Astrocyte (in vitro differentiated cells and primary cell): Measurements from ENCODE around the gene LMX1B. TPM values are rescaled to one million over a fixed set of nuclear protein-coding genes. Genes with fewer than 3 reads are reported as not detected.

Experiments used
- DNase-seq: peaks from one replicate; pipeline ENCODE4 v3.0.0-alpha.2; 2010; ENCODE audit warnings: low read depth
- FAIRE-seq: peaks from 2 replicates; lab custom pipeline; 2011; peaks lifted over from hg19 to GRCh38; lab: Jason Lieb, UNC
- H2AFZ ChIP-seq: 2 replicates; pipeline ENCODE4 v1.6.0; 2012; ENCODE audit warnings: low read depth, low read length, inconsistent platforms
- H3K27ac ChIP-seq: 2 replicates; pipeline ENCODE4 v1.5.1; 2011; ENCODE audit warnings: low read depth, low read length, inconsistent platforms
- H3K27me3 ChIP-seq: 2 replicates; pipeline ENCODE4 v1.6.0; 2011; ENCODE audit warnings: low read length, inconsistent platforms; ENCODE audit not compliant: insufficient read depth
- H3K36me3 ChIP-seq: 2 replicates; pipeline ENCODE4 v1.5.1; 2011; ENCODE audit warnings: low read length, inconsistent platforms; ENCODE audit not compliant: insufficient read depth
- H3K4me1 ChIP-seq: 2 replicates; pipeline ENCODE4 v1.5.1; 2011; ENCODE audit warnings: low read length, inconsistent platforms; ENCODE audit not compliant: insufficient read depth
- H3K4me2 ChIP-seq: 2 replicates; pipeline ENCODE4 v1.6.0; 2012; ENCODE audit warnings: low read length, inconsistent platforms
- H3K4me3 ChIP-seq: 2 replicates; pipeline ENCODE4 v1.5.1; 2011; ENCODE audit warnings: low read depth, mild to moderate bottlenecking, low read length, inconsistent platforms; ENCODE audit not compliant: insufficient read depth
- H3K79me2 ChIP-seq: 2 replicates; pipeline ENCODE4 v1.6.0; 2012; ENCODE audit warnings: mild to moderate bottlenecking, low read length, inconsistent platforms; ENCODE audit not compliant: insufficient read depth
- H3K9ac ChIP-seq: 2 replicates; pipeline ENCODE4 v1.6.0; 2012; ENCODE audit warnings: mild to moderate bottlenecking, low read length, inconsistent platforms
- H3K9me3 ChIP-seq: 2 replicates; pipeline ENCODE4 v1.5.1; 2012; ENCODE audit warnings: low read depth, mild to moderate bottlenecking, low read length, inconsistent platforms; ENCODE audit not compliant: insufficient read depth
- H4K20me1 ChIP-seq: 2 replicates; pipeline ENCODE4 v1.6.0; 2012; ENCODE audit warnings: low read length, inconsistent platforms; ENCODE audit not compliant: insufficient read depth
- H3K27ac Mint-ChIP-seq: one replicate; pipeline ENCODE4 v1.8.0; 2021; ENCODE audit warnings: mild to moderate bottlenecking, mixed read lengths; ENCODE audit not compliant: unreplicated experiment
- H3K27me3 Mint-ChIP-seq: one replicate; pipeline ENCODE4 v1.8.0; 2021; ENCODE audit warnings: low read depth, mixed read lengths; ENCODE audit not compliant: unreplicated experiment
- H3K36me3 Mint-ChIP-seq: one replicate; pipeline ENCODE4 v1.8.0; 2021; ENCODE audit warnings: low read depth, mixed read lengths; ENCODE audit not compliant: unreplicated experiment
- H3K4me1 Mint-ChIP-seq: one replicate; pipeline ENCODE4 v1.8.0; 2021; ENCODE audit warnings: low read depth, mixed read lengths; ENCODE audit not compliant: unreplicated experiment
- H3K4me3 Mint-ChIP-seq: one replicate; pipeline ENCODE4 v1.8.0; 2021; ENCODE audit warnings: mild to moderate bottlenecking, moderate library complexity, mixed read lengths; ENCODE audit not compliant: unreplicated experiment
- H3K9me3 Mint-ChIP-seq: one replicate; pipeline ENCODE4 v1.8.0; 2021; ENCODE audit warnings: mild to moderate bottlenecking, mixed read lengths; ENCODE audit not compliant: unreplicated experiment
- CTCF ChIP-seq: IDR thresholded peaks from 2 replicates; pipeline ENCODE4 v1.5.1; 2011; ENCODE audit warnings: low read depth, mild to moderate bottlenecking, inconsistent platforms, low read length, moderate library complexity; ENCODE audit not compliant: insufficient read depth
- EZH2 ChIP-seq: IDR thresholded peaks from 2 replicates; pipeline ENCODE4 v1.6.1; 2012; ENCODE audit warnings: mild to moderate bottlenecking, low read length, inconsistent platforms; ENCODE audit not compliant: insufficient read depth
- total RNA-seq: library from RNA; stranded (reverse); gene quantifications from 2 replicates; pipeline ENCODE4 v1.2.1, GENCODE V29; 2021

LMX1B gene
- total RNA-seq, 1 donor from 2014 or later: 0.45 TPM

DNA sequence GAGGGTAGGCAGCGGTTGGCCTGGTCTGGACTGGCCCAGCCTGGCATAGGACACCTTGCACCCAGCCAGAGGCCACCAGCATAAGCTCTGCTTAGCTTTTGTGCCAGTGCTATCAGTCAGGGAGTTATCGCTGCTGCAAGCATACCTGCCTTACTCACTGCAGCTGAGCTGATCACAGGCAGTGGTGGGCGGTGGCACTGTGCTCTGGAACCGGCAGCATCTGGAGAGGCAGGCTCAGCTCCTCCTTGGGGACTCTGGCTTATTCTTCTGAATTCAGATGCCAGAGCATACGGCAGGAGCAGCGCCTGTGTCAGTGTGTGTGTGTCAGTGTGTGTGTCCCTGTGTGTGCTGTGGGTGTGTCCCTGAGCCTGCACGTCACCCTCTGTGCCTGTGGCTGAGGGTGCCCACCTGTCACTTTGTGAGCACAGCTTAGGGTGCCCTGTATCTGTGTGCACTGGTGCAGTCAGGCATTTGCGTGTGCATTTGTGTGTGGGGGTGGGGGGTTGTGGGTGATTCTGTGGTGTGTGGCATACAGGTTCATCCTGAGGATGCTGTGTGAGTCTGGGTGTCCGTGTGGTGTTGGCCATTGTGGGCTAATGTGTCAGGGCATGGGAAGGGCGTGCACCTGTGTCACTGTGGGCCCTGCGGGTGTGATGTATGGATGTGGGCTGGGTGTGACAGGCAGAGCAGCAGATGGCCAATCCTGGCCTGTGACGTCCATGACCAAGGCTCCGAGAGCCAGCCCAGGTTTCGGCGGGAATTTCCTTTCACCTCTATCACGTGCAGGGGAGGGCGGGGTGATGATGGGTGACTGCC lies 23.5 kb downstream of the LMX1B start:
- H3K27ac Mint-ChIP-seq: no peak overlapping the region
- Histone ChIP-seq H3K36me3 (no peaks in the 10 kb centered on the region), H3K9ac (no peak overlapping the region), H3K27ac (no peak overlapping the region), H3K4me1 (no peaks in the 10 kb centered on the region), H3K27me3 (peaks cover 68% of the 10 kb centered on the region), H3K79me2 (no peaks in the 10 kb centered on the region), H2AFZ (no peak overlapping the region), H3K4me3 (no peak overlapping the region), H3K4me2 (no peak overlapping the region), H3K9me3 (no peaks in the 10 kb centered on the region), H4K20me1 (no peaks in the 10 kb centered on the region)
- H3K27me3 Mint-ChIP-seq: peaks cover 87% of the 10 kb centered on the region
- peaks cover 2% of the 10 kb centered on the region for H3K4me1 Mint-ChIP-seq
- no peak for FAIRE-seq
- no peak overlapping the region for H3K4me3 Mint-ChIP-seq
- DNase-seq: no peak
- TF ChIP-seq CTCF: no peak
- no peak for TF ChIP-seq EZH2
- H3K36me3 Mint-ChIP-seq: no peaks in the 10 kb centered on the region
- no peaks in the 10 kb centered on the region for H3K9me3 Mint-ChIP-seq

- Histone ChIP-seq H3K9me3 (no peaks in the 10 kb centered on the region), H3K79me2 (no peaks in the 10 kb centered on the region), H3K4me2 (no peak overlapping the region), H2AFZ (no peak overlapping the region), H3K4me3 (no peak overlapping the region), H3K4me1 (no peaks in the 10 kb centered on the region), H3K27ac (no peak overlapping the region), H3K9ac (no peak overlapping the region), H3K36me3 (no peaks in the 10 kb centered on the region), H3K27me3 (peaks cover 74% of the 10 kb centered on the region), H4K20me1 (no peaks in the 10 kb centered on the region)
- H3K27me3 Mint-ChIP-seq: peaks cover 87% of the 10 kb centered on the region
- TF ChIP-seq CTCF (no peak), EZH2 (peak; percentile 67)
- H3K9me3 Mint-ChIP-seq: no peaks in the 10 kb centered on the region
- H3K27ac Mint-ChIP-seq: no peak overlapping the region
- FAIRE-seq (no peak), DNase-seq (no peak)
- peak overlapping the region; percentile 60 for H3K4me3 Mint-ChIP-seq
- no peaks in the 10 kb centered on the region for H3K4me1 Mint-ChIP-seq
- no peaks in the 10 kb centered on the region for H3K36me3 Mint-ChIP-seq
Measured at GRCh38 chr9:126638571-126639132, 24.9 kb downstream of the LMX1B start.
